Measurements from ENCODE around the gene SKI. TPM values are rescaled to one million over a fixed set of nuclear protein-coding genes. Genes with fewer than 3 reads are reported as not detected.

The SKI gene
- total and polyA plus RNA-seq, 10 of the 15 experiments (the other 5 are each of a cell fraction or from before 2014, with no cell fraction given), result 0.03 to 14.9 (median 0.96) TPM

DNA sequence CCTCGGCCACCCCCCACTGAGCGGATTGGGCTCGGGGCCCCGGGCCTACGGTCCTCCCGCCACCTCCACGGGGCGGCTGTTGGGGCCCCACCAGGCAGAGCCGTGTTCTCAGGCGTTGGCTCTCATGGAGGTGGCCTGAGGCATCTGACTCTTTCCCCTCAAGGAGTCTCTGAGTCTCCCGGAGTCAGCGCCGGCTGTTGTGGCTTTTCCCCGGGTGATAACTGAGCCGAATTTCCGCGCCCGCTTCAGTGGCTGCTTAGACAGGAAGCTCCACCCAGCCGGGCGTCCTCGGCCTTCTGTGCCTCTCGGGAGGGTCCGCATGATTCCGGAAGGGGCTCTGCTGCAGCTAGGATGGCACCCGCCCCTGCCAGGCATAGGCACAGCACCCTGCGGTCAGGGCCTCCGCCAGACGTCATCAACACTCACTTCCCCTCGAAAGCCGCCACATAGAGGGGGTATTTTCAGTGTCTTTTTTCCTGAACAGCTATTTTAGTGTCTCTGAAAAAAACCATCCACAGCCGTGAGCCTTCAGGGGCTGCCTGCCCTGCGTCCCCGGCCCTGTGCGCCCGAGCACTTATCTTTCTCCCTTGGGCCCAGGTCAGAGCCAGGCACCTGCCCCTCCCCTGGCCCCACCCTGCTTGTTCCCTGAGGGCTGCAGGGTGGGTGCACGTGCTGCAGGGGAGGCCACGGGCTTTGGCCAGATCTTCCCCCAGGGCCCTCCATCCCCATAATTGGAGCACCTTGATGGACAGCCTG lies 72.9 kb downstream of the SKI start (continued):
- TF ChIP-seq, protein P1, sequence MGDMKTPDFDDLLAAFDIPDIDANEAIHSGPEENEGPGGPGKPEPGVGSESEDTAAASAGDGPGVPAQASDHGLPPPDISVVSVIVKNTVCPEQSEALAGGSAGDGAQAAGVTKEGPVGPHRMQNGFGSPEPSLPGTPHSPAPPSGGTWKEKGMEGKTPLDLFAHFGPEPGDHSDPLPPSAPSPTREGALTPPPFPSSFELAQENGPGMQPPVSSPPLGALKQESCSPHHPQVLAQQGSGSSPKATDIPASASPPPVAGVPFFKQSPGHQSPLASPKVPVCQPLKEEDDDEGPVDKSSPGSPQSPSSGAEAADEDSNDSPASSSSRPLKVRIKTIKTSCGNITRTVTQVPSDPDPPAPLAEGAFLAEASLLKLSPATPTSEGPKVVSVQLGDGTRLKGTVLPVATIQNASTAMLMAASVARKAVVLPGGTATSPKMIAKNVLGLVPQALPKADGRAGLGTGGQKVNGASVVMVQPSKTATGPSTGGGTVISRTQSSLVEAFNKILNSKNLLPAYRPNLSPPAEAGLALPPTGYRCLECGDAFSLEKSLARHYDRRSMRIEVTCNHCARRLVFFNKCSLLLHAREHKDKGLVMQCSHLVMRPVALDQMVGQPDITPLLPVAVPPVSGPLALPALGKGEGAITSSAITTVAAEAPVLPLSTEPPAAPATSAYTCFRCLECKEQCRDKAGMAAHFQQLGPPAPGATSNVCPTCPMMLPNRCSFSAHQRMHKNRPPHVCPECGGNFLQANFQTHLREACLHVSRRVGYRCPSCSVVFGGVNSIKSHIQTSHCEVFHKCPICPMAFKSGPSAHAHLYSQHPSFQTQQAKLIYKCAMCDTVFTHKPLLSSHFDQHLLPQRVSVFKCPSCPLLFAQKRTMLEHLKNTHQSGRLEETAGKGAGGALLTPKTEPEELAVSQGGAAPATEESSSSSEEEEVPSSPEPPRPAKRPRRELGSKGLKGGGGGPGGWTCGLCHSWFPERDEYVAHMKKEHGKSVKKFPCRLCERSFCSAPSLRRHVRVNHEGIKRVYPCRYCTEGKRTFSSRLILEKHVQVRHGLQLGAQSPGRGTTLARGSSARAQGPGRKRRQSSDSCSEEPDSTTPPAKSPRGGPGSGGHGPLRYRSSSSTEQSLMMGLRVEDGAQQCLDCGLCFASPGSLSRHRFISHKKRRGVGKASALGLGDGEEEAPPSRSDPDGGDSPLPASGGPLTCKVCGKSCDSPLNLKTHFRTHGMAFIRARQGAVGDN (IDR thresholded peaks at IDR 0.05), result peak; percentile 79
- TF ChIP-seq TBL1XR1 (IDR thresholded peaks at IDR 0.05; ENCODE audit: low read depth, low read length) (0 out of 2 replicates have a peak, but pooled peaks have one; percentile 47), RAD51 (IDR thresholded peaks at IDR 0.05) (no peak), RELA (IDR thresholded peaks at IDR 0.05; ENCODE audit: borderline replicate concordance, partially characterized antibody) (no peak), ETV6 (conservative IDR thresholded peaks at IDR 0.05 in 1 of 2, IDR thresholded peaks at IDR 0.05 in 1 of 2; ENCODE audit: borderline replicate concordance in 1 of 2, low read depth in 1 of 2) (peak in 1 of 2 experiments; percentile 86; a peak in 2 of 4 replicates), TAF1 (IDR thresholded peaks at IDR 0.05; ENCODE audit: borderline replicate concordance, low read depth, low read length) (0 out of 2 replicates have a peak, but pooled peaks have one; percentile 16), FOXK2 (IDR thresholded peaks at IDR 0.05) (no peak), NR2C2 (IDR thresholded peaks at IDR 0.05; ENCODE audit: borderline replicate concordance, control insufficient read depth, insufficient read length, low read depth) (no peak), NBN (IDR thresholded peaks at IDR 0.05) (no peak), PAX8 (IDR thresholded peaks at IDR 0.05) (no peak), CREB1 (IDR thresholded peaks at IDR 0.05; ENCODE audit: low read depth) (peak; percentile 78), EP300 (IDR thresholded peaks at IDR 0.05; ENCODE audit: borderline replicate concordance in 1 of 2, control insufficient read depth in 1 of 2, low read depth in 2 of 2, low read length in 2 of 2) (peak; percentile 81 to 84; a peak in 3 of 4 replicates), CREM (IDR thresholded peaks at IDR 0.05; ENCODE audit: low read depth) (peak; percentile 86), FOS (IDR thresholded peaks at IDR 0.05; ENCODE audit: borderline replicate concordance, extremely low read depth, insufficient read length) (no peak), EZH2 (IDR thresholded peaks at IDR 0.05; ENCODE audit: borderline replicate concordance, control insufficient read depth, low read depth, low read length) (no peak)
- TF ChIP-seq, protein P2, sequence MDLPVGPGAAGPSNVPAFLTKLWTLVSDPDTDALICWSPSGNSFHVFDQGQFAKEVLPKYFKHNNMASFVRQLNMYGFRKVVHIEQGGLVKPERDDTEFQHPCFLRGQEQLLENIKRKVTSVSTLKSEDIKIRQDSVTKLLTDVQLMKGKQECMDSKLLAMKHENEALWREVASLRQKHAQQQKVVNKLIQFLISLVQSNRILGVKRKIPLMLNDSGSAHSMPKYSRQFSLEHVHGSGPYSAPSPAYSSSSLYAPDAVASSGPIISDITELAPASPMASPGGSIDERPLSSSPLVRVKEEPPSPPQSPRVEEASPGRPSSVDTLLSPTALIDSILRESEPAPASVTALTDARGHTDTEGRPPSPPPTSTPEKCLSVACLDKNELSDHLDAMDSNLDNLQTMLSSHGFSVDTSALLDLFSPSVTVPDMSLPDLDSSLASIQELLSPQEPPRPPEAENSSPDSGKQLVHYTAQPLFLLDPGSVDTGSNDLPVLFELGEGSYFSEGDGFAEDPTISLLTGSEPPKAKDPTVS (IDR thresholded peaks at IDR 0.05; ENCODE audit: low read depth, low read length), result no peak
- TF ChIP-seq, protein P3, sequence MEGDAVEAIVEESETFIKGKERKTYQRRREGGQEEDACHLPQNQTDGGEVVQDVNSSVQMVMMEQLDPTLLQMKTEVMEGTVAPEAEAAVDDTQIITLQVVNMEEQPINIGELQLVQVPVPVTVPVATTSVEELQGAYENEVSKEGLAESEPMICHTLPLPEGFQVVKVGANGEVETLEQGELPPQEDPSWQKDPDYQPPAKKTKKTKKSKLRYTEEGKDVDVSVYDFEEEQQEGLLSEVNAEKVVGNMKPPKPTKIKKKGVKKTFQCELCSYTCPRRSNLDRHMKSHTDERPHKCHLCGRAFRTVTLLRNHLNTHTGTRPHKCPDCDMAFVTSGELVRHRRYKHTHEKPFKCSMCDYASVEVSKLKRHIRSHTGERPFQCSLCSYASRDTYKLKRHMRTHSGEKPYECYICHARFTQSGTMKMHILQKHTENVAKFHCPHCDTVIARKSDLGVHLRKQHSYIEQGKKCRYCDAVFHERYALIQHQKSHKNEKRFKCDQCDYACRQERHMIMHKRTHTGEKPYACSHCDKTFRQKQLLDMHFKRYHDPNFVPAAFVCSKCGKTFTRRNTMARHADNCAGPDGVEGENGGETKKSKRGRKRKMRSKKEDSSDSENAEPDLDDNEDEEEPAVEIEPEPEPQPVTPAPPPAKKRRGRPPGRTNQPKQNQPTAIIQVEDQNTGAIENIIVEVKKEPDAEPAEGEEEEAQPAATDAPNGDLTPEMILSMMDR (IDR thresholded peaks at IDR 0.05 in 2 of 3, conservative IDR thresholded peaks at IDR 0.05 in 1 of 3; ENCODE audit: control insufficient read depth in 2 of 3, extremely low read depth in 1 of 3, insufficient read depth in 1 of 3, low read depth in 3 of 3, low read length in 3 of 3), result no peak
- TF ChIP-seq, protein P4, sequence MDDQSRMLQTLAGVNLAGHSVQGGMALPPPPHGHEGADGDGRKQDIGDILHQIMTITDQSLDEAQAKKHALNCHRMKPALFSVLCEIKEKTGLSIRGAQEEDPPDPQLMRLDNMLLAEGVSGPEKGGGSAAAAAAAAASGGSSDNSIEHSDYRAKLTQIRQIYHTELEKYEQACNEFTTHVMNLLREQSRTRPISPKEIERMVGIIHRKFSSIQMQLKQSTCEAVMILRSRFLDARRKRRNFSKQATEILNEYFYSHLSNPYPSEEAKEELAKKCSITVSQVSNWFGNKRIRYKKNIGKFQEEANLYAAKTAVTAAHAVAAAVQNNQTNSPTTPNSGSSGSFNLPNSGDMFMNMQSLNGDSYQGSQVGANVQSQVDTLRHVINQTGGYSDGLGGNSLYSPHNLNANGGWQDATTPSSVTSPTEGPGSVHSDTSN (IDR thresholded peaks at IDR 0.05; ENCODE audit: insufficient replicate concordance, low read depth, low read length), result no peak
- TF ChIP-seq, protein P5, sequence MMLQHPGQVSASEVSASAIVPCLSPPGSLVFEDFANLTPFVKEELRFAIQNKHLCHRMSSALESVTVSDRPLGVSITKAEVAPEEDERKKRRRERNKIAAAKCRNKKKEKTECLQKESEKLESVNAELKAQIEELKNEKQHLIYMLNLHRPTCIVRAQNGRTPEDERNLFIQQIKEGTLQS (IDR thresholded peaks at IDR 0.05; ENCODE audit: borderline replicate concordance, extremely low read depth, low read depth, low read length), result no peak
